Measurements from ENCODE around the gene TCEAL1.
A peak's percentile ranks its signal among the peaks of the same experiment; 100 is the strongest.
"Not testable (repeated sequence)": the region's sequence is repeated elsewhere in the genome, so short reads cannot be mapped to it uniquely, and the experiment has no call there.

TCEAL1 gene

GRCh38 chrX:103628386-103629317 is at the start of gene TCEAL1:
TCEAL1 (plus strand) TSS chrX:103628975; CDS start chrX:103629917, 942 bp downstream.
- peak; percentile 57 for DNase-seq

- DNase-seq = no peak
Observed at GRCh38 chrX:103584596-103584995, 44.2 kb upstream of the TCEAL1 start.

GRCh38 chrX:103585411-103586313 is 43.1 kb upstream of the TCEAL1 start, which contains the start of gene TCEAL4:
TCEAL4 (plus strand) TSS chrX:103585515; CDS start chrX:103586676, 1,161 bp downstream.
- DNase-seq = peak; percentile 67

GRCh38 chrX:103586314-103586646 is 42.5 kb upstream of the TCEAL1 start:
- no peak for DNase-seq

DNA sequence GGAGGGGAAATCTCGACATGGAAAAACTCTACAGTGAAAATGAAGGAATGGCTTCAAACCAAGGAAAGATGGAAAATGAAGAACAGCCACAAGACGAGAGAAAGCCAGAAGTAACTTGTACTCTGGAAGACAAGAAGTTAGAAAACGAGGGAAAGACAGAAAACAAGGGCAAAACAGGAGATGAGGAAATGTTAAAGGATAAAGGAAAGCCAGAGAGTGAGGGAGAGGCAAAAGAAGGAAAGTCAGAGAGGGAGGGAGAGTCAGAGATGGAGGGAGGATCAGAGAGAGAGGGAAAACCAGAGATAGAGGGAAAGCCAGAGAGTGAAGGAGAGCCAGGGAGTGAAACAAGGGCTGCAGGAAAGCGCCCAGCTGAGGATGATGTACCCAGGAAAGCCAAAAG is 42.1 kb upstream of the TCEAL1 start:
- no peak for DNase-seq

- DNase-seq = not testable (repeated sequence)
Observed at GRCh38 chrX:103592295-103592694, 36.5 kb upstream of the TCEAL1 start.

- not testable (repeated sequence) for DNase-seq
Observed at GRCh38 chrX:103595202-103595601, 33.6 kb upstream of the TCEAL1 start.

GRCh38 chrX:103607364-103608305 is 21.1 kb upstream of the TCEAL1 start, which contains the start of gene TCEAL3:
TCEAL3 (plus strand) TSS chrX:103607963; CDS start chrX:103609065, 1,102 bp downstream.
- peak; percentile 20 for DNase-seq

DNA sequence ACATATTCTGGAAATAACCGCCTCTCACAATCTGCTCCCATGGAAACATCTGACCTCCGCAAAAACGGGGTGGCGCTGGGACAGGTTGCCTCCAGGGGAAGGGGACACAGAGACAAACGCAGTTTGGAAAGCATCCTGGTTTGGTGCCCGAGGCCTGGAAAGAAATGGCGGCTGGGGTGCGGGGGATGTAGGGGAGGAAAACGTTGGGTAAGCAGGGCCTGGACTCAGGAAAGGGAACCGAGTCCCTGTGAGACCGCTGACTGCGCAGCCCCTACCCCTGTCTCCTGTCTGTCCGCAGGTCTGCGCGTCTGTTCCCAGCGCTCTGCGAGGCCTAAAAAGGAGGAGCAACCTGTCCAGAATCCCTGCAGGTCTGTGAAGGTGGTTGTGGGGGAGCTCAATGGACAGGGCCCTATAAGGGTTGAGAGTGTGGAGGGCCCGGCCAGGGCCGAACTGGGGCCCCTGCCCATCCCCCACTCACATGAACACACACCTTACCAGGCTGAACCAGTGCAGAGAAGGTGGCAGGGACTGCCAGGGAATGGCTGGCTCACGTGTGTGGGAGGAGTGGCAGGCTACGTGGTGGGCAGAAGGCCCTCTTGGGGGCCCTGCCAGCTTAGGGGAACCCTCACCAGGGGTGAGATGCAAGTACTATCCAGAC is 20.3 kb upstream of the TCEAL1 start:
- DNase-seq = no peak

DNA sequence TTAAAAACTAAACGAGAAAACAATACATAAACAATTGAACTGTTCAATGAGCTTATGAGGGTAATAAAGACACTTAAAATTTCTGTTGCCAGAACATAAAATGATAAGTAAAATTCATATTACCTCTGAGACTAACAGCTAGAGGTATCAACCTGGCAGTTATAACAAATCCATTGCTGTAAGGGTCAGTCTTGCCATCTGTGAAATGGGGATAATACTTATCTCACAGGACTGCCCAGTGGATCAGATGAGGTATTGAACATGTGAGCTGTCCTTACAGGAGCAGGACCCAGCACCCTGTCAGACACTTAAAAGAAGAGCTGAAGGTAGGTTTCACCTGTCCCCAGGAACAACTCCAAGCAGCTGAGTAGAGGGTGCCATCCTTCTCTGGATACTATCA is 18.5 kb upstream of the TCEAL1 start:
- no peak for DNase-seq

DNA sequence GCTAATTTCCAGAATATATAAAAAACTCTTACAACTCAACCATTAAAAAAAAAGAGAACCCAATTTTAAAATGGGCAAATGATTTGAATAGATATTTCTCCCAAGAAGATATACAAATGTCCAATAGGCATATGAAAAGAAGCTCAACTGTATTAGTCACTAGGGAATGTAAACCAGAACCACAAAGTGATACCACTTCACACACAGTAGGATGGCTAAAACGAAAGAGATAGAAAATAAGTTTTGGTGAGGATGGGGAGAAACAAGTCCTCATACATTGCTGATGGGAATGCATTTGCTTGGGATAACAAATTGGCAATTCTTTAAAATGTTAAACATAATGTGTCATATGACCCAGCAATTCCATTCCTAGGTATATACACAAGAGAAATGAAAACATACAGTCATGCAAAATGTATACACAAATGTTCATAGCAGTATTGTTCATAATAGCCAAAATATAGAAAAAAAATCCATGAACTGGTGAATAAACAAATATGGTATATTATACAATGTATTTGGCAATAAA is 15.3 kb upstream of the TCEAL1 start:
- no peak for DNase-seq

DNA sequence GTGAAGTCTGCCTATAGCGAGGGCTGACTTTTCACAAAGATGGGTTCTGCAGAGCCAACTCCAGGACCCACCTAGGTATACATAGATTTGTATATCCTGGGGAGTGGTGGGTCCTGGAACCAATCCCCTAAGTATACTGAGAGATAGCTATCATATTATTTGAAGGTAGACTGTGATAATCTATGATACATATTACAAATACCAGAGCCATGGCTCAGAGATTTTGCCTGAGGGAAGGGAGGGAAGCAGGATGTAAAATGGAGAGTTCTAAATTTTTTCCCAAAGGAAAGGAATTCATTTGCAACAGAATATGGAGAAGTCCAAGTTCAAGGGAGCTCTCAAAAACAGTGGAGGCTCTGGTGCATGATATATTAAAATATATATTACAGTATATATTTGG is 13.8 kb upstream of the TCEAL1 start:
- no peak for DNase-seq

DNA sequence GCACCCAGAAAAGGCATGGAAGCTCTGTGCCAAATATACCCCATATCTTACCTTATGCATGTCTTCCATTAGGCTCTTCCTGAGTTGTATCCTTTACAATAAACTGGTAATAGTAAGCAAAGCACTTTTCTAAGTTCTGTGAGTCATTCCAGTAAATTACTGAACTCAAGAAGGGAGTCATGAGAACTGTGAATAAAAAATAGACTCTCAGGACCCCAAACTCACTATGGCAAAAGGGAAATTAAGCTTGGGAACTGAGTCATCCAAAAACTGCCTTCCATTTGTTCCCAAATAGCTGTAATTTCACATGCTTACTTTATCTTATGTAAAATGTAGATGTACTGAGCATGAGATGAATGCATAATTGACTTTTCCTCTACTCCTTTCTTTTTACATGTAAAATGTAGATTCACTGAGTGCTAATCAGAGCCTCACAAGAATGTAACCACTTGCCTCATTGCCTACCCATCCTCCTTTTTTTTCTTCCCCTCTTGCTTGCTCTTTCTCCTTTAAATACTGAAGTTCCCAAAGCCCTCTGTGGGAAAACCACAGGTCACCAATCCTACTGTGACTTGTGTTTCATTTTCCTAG is 12.9 kb upstream of the TCEAL1 start:
- no peak for DNase-seq

DNA sequence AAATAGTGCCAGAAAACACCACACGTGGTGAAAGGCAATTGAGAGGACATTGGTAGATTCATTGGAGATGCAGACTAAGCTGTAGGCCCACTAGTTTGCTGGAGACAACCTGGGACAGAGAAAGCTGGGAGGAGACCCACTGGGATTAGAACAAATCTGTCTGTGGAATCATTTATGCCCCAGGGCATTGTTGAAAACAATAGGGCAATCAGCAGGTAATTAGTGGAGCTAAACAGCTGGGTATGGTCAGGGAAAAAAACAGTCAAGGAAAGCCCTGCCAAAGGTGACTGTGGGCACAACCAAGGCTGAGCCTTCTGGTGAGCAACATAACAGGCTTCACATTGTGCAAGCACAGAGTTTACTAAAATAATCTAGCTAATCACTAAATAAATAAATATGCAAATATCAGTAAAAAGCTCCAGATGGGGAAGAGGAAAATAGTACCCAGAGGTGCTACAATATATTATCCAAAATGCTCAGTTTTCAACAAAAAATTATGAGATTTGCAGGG is 12.0 kb upstream of the TCEAL1 start:
- DNase-seq = no peak

- DNase-seq = no peak
Observed at GRCh38 chrX:103624111-103624510, 4.7 kb upstream of the TCEAL1 start.

GRCh38 chrX:103626855-103627254 is 1.9 kb upstream of the TCEAL1 start:
- DNase-seq = no peak

DNA sequence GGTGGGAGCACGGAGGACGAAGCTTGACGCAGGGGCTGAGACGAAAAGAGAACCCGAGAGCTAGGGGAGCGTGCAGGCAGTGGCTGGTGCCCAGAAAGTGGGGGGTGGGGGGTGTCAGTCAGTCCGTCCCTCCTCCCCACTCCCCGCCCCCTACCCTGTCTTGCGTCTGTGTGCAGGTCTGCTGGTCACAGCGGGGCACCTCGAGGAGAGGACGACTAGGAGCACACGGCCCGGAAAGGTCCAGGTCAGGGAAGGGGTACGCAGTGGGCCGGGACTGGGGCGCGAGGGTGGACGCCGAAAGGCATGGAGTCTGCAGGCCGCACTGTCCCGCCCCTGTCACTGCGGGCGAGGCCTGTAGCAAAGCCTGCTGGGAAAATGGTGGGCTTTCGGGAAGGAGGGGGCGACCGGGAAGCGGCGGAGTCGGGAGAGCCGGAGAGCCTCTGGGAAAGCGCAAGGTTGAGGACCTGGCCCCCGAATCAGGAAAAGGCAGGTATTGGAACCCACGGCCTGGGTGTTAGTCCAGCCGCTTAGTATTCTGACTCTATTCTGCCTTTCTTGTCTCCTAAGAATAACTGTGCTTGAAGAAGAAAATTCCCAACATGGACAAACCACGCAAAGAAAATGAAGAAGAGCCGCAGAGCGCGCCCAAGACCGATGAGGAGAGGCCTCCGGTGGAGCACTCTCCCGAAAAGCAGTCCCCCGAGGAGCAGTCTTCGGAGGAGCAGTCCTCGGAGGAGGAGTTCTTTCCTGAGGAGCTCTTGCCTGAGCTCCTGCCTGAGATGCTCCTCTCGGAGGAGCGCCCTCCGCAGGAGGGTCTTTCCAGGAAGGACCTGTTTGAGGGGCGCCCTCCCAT is 769 bp downstream of the TCEAL1 start:
- DNase-seq = peak; percentile 46

DNA sequence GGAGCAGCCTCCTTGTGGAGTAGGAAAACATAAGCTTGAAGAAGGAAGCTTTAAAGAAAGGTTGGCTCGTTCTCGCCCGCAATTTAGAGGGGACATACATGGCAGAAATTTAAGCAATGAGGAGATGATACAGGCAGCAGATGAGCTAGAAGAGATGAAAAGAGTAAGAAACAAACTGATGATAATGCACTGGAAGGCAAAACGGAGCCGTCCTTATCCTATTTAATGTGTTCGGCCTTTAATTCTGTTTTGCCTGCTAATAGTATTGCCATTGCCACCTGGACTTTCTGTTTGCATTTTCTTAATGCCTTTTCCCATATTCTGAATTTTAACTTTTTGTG is 1.4 kb downstream of the TCEAL1 start:
- DNase-seq = no peak

DNA sequence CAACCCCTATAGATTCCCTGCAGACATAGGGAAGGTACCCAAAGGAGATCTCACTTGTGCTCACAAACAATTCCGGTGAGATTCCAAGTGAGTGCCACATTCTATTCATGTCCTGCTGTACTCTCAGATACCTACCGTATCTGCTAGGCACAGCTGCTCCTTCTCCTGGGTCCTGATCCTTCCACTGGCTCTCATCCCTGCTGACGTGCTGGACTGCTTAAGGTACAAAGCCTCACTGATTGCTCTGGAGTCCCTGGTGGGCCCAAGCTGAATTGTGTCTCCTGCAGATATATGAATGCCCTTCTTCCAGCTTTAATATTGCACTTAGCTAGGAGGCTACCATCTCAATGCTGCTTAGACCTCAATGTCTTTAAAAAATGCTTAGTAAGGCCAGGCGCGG is 2.4 kb downstream of the TCEAL1 start:
- DNase-seq = no peak

GRCh38 chrX:103635436-103635835 is 6.7 kb downstream of the TCEAL1 start:
- no peak for DNase-seq
